ENCODE results near the gene SPEG.

GRCh38 chr2:219448099-219448775, 13.6 kb downstream of the SPEG start:
- TF ChIP-seq POLR2A (IDR thresholded peaks at IDR 0.05) (no peak), CTCF (IDR thresholded peaks at IDR 0.05 in 8 of 11, conservative IDR thresholded peaks at IDR 0.05 in 3 of 11) (no peak)
